Measurements from ENCODE around the gene JUP.

DNA sequence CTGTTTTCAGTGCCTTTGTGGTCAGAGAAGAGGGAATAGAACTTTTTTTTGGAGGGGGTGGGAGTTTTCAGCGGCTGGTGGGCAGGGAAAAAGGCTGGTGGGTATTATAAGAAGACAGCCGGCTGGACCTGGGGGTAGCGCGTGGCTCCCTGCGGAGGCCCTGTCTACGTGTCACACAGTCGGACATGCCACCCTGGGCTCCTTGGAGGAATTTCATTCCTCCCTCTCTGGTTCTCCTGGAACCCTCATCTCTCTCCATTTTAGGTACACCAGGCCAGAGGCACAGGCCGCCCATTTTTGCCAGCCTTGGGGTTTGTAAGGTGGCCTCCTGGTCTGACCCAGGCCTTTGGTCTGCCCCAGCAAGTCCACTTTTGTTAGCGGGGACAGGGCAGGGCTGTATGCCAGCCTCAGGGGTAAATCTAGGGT lies 27.2 kb upstream of the JUP start:
- TF ChIP-seq POLR2AphosphoS5 (IDR thresholded peaks at IDR 0.05), result no peak
- TF ChIP-seq, protein P1, sequence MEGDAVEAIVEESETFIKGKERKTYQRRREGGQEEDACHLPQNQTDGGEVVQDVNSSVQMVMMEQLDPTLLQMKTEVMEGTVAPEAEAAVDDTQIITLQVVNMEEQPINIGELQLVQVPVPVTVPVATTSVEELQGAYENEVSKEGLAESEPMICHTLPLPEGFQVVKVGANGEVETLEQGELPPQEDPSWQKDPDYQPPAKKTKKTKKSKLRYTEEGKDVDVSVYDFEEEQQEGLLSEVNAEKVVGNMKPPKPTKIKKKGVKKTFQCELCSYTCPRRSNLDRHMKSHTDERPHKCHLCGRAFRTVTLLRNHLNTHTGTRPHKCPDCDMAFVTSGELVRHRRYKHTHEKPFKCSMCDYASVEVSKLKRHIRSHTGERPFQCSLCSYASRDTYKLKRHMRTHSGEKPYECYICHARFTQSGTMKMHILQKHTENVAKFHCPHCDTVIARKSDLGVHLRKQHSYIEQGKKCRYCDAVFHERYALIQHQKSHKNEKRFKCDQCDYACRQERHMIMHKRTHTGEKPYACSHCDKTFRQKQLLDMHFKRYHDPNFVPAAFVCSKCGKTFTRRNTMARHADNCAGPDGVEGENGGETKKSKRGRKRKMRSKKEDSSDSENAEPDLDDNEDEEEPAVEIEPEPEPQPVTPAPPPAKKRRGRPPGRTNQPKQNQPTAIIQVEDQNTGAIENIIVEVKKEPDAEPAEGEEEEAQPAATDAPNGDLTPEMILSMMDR (IDR thresholded peaks at IDR 0.05), result no peak
- no peak for TF ChIP-seq POLR2A (IDR thresholded peaks at IDR 0.05)
